Lung (tissue), 12 donors: ENCODE results near the gene MRTFA. TPM values are rescaled to one million over a fixed set of nuclear protein-coding genes. Genes with fewer than 3 reads are reported as not detected.

Experiments
- ATAC-seq: fragments of 200-7000 bp; cut with Tn5 transposase; one replicate; pipeline ENCODE4 v1.9.1; 2020; ENCODE audit warnings: moderate number of reproducible peaks; ENCODE audit not compliant: insufficient read depth, low FRiP score
- DNase-seq, 3 donors: peaks; one replicate each; pipeline ENCODE4 v3.0.0-alpha.2; 2013 to 2017
- H3K27ac ChIP-seq, 2 donors: one replicate each; pipeline ENCODE4 v1.5.1; 2013; ENCODE audit warnings: mild to moderate bottlenecking in 2 of 2, moderate library complexity in 2 of 2, control low read depth in 1 of 2, inconsistent platforms in 1 of 2, low read depth in 1 of 2, low read length in 1 of 2
- H3K27me3 ChIP-seq, 3 donors: one replicate each; pipeline ENCODE4 v1.5.1; 2013; ENCODE audit warnings: low read length in 2 of 3; ENCODE audit not compliant: control insufficient read depth in 3 of 3, insufficient read depth in 3 of 3
- H3K36me3 ChIP-seq, 4 donors: one replicate each; pipeline ENCODE4 v1.5.1; 2013; ENCODE audit warnings: low read length in 4 of 4, mild to moderate bottlenecking in 1 of 4, moderate library complexity in 1 of 4; ENCODE audit not compliant: control insufficient read depth in 4 of 4, insufficient read depth in 4 of 4
- H3K4me1 ChIP-seq, 5 donors: one replicate each; pipeline ENCODE4 v1.5.1; 2013; ENCODE audit warnings: low read length in 5 of 5, mild to moderate bottlenecking in 2 of 5, moderate library complexity in 1 of 5; ENCODE audit not compliant: control insufficient read depth in 5 of 5, insufficient read depth in 5 of 5
- H3K4me3 ChIP-seq: one replicate; pipeline ENCODE4 v1.5.1; 2013; ENCODE audit warnings: mild to moderate bottlenecking, control low read depth, moderate library complexity
- H3K9ac ChIP-seq, 2 donors: one replicate each; pipeline ENCODE4 v1.5.1; 2013; ENCODE audit warnings: low read length in 2 of 2, control low read depth in 1 of 2; ENCODE audit not compliant: insufficient read depth in 1 of 2
- H3K9me3 ChIP-seq, 4 donors: one replicate each; pipeline ENCODE4 v1.5.1; 2013; ENCODE audit warnings: low read length in 3 of 4, mild to moderate bottlenecking in 1 of 4, moderate library complexity in 1 of 4; ENCODE audit not compliant: control insufficient read depth in 4 of 4, insufficient read depth in 3 of 4
- CTCF ChIP-seq: IDR thresholded peaks from 2 replicates; pipeline ENCODE4 v1.5.1; 2012; ENCODE audit warnings: mild to moderate bottlenecking; ENCODE audit errors: control extremely low read depth, extremely low read depth
- WGBS, 2 donors: extraction: QIAGEN DNeasy Blood & Tissue Kit; methylation state at CpG; one replicate each; pipeline ENCODE4 v1.1.7; 2013; 5-methylcytosine and 5-hydroxymethylcytosine counted together
- polyA plus RNA-seq, 2 donors: library from polyadenylated mRNA; stranded (reverse); fragments of 200-250 nt; gene quantifications; one replicate each; pipeline ENCODE4 v1.2.1, GENCODE V29; 2013
- total RNA-seq, 2 donors: library from RNA; depleted of rRNA in 1 of 2; stranded (reverse); fragments of >200 nt in 1 of 2; gene quantifications; one replicate each; pipeline ENCODE4 v1.2.1, GENCODE V29; 2014 to 2021
- donor health status: control.
- donor health status: control.
- donor health status: Bipolar disorder and iron deficiency.
- donor health status: healthy.
- donor health status: DM: yes; HTN: yes; CAD: no.

MRTFA gene
- total and polyA plus RNA-seq, 4 donors, result 26.3 to 64.0 (median 40.1) TPM

GRCh38 chr22:40624770-40625169 lies 11.7 kb downstream of the MRTFA start:
- TF ChIP-seq CTCF, result no peak
- DNase-seq (no peak), ATAC-seq (no peak)
- H3K9ac ChIP-seq, result no peak overlapping the region
- 94 to 97% methylated on average over 1 of the region's 1 CpG for WGBS, 2 donors
- H3K9me3 ChIP-seq, result peaks cover 0 to 9% (median 2%) of the 10 kb centered on the region in 4 donors
- H3K27me3 ChIP-seq, result no peaks in the 10 kb centered on the region
- H3K4me1 ChIP-seq, result peaks cover 0 to 14% (median 0%) of the 10 kb centered on the region in 5 donors
- peaks cover 0 to 6% (median under 1%) of the 10 kb centered on the region in 4 donors for H3K36me3 ChIP-seq
- H3K4me3 ChIP-seq, result no peak overlapping the region
- peak overlapping the region in 1 of 2 donors; percentile 6 for H3K27ac ChIP-seq

DNA sequence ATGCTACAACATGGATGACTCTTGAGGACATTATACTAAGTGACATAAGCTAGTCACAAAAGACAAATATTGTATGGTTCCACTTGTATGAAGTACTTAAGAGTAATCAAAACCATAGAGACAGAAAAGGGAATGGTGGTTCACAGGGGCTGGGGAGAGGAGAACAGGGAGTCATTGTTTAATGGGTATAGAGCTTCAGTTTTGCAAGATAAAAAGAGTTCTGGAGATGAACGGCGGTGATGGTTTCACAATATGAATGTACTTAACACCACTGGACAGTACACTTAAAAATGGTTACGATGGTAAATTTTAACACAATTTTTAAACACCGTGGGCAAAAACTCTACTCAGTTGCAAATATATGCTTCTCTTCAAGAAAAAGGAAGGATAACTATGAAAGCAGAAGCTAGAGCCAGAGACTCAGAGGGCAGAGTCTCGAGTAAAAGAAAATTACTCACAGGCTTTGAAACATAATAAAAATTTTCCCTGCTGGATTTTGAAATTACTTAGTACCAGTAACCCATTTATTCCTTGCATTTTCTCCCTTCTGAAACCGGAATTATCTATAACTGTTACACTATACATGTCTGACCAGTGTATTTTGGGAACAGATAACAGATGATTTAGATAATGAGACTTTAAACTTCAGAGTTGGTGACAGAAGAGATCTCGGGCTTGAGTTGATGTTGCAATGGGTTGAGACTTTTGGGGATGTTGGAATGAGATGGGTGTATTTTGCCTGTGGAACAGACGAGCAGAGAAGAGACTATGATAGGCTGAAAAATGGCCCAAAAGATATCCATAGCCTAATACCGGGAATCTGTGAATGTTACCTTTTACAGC lies 15.0 kb downstream of the MRTFA start:
- Histone ChIP-seq H3K9ac (no peak overlapping the region), H3K27ac (no peak overlapping the region), H3K9me3 (peaks cover 0 to 9% (median 2%) of the 10 kb centered on the region in 4 donors), H3K4me3 (no peak overlapping the region), H3K36me3 (peaks cover 0 to 6% (median under 1%) of the 10 kb centered on the region in 4 donors), H3K4me1 (peaks cover 0 to 12% (median 0%) of the 10 kb centered on the region in 5 donors), H3K27me3 (no peaks in the 10 kb centered on the region)
- no peak for ATAC-seq
- no peak for TF ChIP-seq CTCF
- 45 to 73% methylated on average over 9 of the region's 9 CpGs for WGBS, 2 donors
- DNase-seq, result no peak

GRCh38 chr22:40620464-40621046 lies 16.0 kb downstream of the MRTFA start:
- Histone ChIP-seq H3K4me1 (peaks cover 0 to 16% (median 0%) of the 10 kb centered on the region in 5 donors), H3K9me3 (peaks cover 0 to 9% (median 2%) of the 10 kb centered on the region in 4 donors), H3K27me3 (no peaks in the 10 kb centered on the region), H3K36me3 (peaks cover 0 to 6% (median under 1%) of the 10 kb centered on the region in 4 donors), H3K9ac (no peak overlapping the region), H3K27ac (no peak overlapping the region), H3K4me3 (no peak overlapping the region)
- WGBS, 2 donors, result 88 to 89% methylated on average over 1 of the region's 1 CpG
- no peak for TF ChIP-seq CTCF
- ATAC-seq (no peak), DNase-seq (no peak)
